Colonic mucosa (tissue), 4 donors: ENCODE data around the gene SESTD1. TPM values are rescaled to one million over a fixed set of nuclear protein-coding genes. Genes with fewer than 3 reads are reported as not detected.

Experiments used
- DNase-seq: peaks from one replicate; pipeline ENCODE4 v3.0.0-alpha.2; 2020
- H3K27ac ChIP-seq: fragments of 200-600 bp; one replicate; pipeline ENCODE4 v1.8.0; 2021
- H3K27me3 ChIP-seq: fragments of 200-600 bp; one replicate; pipeline ENCODE4 v1.8.0; 2021
- H3K36me3 ChIP-seq: fragments of 200-600 bp; one replicate; pipeline ENCODE4 v1.8.0; 2021
- H3K4me1 ChIP-seq: fragments of 200-600 bp; one replicate; pipeline ENCODE4 v1.8.0; 2021; ENCODE audit warnings: mild to moderate bottlenecking
- H3K4me3 ChIP-seq: fragments of 200-600 bp; one replicate; pipeline ENCODE4 v1.8.0; 2021
- H3K9ac ChIP-seq, 2 donors: one replicate each; pipeline ENCODE4 v1.7.0; 2013; ENCODE audit warnings: control low read depth in 2 of 2, low read depth in 2 of 2, low read length in 2 of 2
- H3K9me3 ChIP-seq: fragments of 200-600 bp; one replicate; pipeline ENCODE4 v1.8.0; 2021
- intact Hi-C: fragments of 100-400 bp; cut with DNase I; formaldehyde crosslinking; loops from one replicate; pipeline ENCODE4 v1.14.1; 2022
- total RNA-seq, 2 donors: library from RNA; stranded (reverse); fragmentation: NEBNext Ultra II Directional in 1 of 2; extraction: Animal tissue kit (Norgen Biotek cat#: 25700) in 1 of 2; gene quantifications; one replicate each; pipeline ENCODE4 v1.2.1, GENCODE V29; 2021
- TF ChIP-seq, protein P1 (sequence below): fragments of 200-600 bp; IDR thresholded peaks from one replicate; pipeline ENCODE4 v1.8.0; 2022; ENCODE audit warnings: antibody characterized with exemption, mild to moderate bottlenecking
- donor health status: healthy.
- donor health status: DM: no; HTN: no; CAD: no.
- donor health status: DM: no; HTN: no; CAD: no.

SESTD1 gene
- total RNA-seq, 2 donors from 2014 or later, result 25.5 to 41.3 TPM

DNA sequence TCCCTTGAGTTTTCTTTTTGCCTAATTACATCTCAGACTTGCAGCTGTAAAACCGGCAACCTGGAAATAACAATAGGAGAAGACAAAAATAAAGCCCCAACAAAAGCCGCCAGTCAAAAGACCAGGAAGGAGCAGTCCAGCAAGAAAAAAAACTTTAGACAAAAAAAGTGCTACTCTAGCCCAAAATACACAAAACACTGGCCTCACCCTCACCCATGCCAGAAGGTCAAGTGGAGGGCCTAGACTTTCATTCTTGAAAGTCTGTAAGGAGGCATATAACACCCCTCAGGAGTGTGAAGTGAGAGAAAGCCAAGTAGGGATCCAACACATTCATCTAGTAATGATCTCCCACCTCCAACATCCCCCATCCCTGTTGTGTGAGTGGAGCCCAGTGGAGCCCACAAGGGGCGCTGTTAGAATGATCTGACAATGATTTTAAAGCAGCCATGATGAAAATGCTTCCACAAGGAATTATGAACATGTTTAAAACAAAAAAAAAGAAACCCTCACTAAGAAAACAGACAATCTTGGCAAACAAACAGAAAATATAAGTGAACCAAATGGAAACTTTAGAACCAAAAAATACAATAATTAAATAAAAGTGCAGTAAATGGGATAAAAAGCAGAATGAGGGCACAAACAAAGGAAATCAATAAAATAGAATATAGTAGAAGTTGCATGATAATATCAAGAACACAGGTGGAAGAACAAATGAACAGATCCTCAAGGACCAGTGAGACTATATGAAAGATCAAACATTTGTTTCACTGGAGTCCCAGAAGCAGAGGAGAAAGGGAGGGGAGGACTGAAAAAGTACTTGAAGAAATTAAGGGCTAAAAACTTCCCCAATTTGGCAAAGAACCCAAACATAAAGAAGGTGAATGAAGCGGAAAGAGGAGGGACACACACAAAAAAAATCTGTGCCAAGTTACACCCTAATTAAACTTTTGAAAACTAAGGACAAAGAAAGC is 23.9 kb downstream of the SESTD1 start:
- no peak overlapping the region for H3K4me3 ChIP-seq
- no peaks in the 10 kb centered on the region for H3K36me3 ChIP-seq
- no peak for DNase-seq
- no peaks in the 10 kb centered on the region for H3K27me3 ChIP-seq
- H3K9ac ChIP-seq, result no peak overlapping the region
- TF ChIP-seq, protein P1, sequence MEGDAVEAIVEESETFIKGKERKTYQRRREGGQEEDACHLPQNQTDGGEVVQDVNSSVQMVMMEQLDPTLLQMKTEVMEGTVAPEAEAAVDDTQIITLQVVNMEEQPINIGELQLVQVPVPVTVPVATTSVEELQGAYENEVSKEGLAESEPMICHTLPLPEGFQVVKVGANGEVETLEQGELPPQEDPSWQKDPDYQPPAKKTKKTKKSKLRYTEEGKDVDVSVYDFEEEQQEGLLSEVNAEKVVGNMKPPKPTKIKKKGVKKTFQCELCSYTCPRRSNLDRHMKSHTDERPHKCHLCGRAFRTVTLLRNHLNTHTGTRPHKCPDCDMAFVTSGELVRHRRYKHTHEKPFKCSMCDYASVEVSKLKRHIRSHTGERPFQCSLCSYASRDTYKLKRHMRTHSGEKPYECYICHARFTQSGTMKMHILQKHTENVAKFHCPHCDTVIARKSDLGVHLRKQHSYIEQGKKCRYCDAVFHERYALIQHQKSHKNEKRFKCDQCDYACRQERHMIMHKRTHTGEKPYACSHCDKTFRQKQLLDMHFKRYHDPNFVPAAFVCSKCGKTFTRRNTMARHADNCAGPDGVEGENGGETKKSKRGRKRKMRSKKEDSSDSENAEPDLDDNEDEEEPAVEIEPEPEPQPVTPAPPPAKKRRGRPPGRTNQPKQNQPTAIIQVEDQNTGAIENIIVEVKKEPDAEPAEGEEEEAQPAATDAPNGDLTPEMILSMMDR, result no peak
- no peaks in the 10 kb centered on the region for H3K9me3 ChIP-seq
- peaks cover 15% of the 10 kb centered on the region for H3K4me1 ChIP-seq
- H3K27ac ChIP-seq, result no peak overlapping the region
- intact Hi-C loops, result no loop called here

DNA sequence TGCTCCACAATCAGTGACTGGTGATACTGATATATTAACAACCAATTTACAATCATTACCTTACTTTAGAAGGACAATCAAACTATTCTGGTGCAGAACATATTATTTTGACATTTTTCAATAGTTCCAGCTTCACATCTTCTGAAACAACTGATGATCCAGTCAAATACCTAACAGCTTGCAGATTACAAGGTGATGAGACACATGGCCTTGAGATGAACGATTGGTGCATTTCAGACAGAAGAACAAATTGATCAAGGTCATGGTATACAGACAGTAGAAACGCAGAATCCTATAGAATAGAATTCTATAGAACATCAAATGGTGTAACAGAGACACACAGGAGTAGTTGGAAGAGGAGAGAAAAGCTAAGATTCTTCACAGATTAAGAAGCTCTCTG is 24.8 kb downstream of the SESTD1 start:
- TF ChIP-seq, protein P1, result no peak
- no peak overlapping the region for H3K9ac ChIP-seq
- no peaks in the 10 kb centered on the region for H3K9me3 ChIP-seq
- no peak for DNase-seq
- no peaks in the 10 kb centered on the region for H3K27me3 ChIP-seq
- intact Hi-C loops, result no loop called here
- H3K27ac ChIP-seq, result no peak overlapping the region
- H3K36me3 ChIP-seq, result no peaks in the 10 kb centered on the region
- H3K4me3 ChIP-seq, result no peak overlapping the region
- peaks cover 15% of the 10 kb centered on the region for H3K4me1 ChIP-seq

DNA sequence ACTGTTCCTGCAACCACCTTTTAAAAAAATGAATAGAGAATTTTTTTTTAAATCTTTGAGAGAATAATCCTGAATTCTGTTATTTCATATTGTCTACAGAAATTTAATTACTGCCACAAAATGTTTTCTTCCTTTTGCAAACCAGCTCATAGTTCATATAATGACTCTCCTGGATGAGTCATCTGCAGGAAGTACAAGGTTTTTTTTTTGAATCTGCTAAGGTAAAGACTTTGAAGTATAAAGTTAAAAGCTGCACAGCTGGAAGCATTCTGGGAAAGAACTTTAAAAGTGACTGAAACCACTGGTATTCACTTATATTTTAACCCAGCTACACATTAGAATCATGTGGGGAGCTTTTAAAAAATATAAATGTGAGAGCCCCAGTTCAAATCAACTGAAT is 25.4 kb downstream of the SESTD1 start:
- TF ChIP-seq, protein P1, result no peak
- no peaks in the 10 kb centered on the region for H3K36me3 ChIP-seq
- intact Hi-C loops, result no loop called here
- H3K4me1 ChIP-seq, result peaks cover 15% of the 10 kb centered on the region
- no peak overlapping the region for H3K9ac ChIP-seq
- no peaks in the 10 kb centered on the region for H3K27me3 ChIP-seq
- no peak for DNase-seq
- H3K9me3 ChIP-seq, result no peaks in the 10 kb centered on the region
- peak overlapping the region; percentile 36 for H3K27ac ChIP-seq
- H3K4me3 ChIP-seq, result no peak overlapping the region

DNA sequence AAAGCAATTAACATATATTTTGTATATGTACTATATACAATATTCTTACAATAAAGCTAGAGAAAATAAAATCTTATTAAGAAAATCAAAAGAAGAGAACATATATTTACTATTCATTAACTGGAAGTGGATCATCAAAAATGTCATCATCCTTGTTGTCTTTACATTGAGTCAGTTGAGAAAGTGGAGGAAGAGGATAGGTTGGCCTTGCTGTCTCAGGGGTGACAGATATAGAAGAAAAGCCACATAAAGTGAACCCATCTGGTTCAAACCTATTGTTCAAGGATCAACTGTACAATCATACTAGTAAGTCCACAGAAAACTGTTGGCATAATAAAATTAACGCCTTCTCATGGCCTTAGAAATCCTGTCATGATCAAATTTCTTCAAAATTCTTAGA is 26.6 kb downstream of the SESTD1 start:
- TF ChIP-seq, protein P1, result no peak
- Histone ChIP-seq H3K27ac (no peak overlapping the region), H3K36me3 (no peaks in the 10 kb centered on the region), H3K4me3 (no peak overlapping the region), H3K27me3 (no peaks in the 10 kb centered on the region), H3K9me3 (no peaks in the 10 kb centered on the region), H3K9ac (no peak overlapping the region), H3K4me1 (peaks cover 15% of the 10 kb centered on the region)
- intact Hi-C loops, result no loop called here
- DNase-seq, result no peak

DNA sequence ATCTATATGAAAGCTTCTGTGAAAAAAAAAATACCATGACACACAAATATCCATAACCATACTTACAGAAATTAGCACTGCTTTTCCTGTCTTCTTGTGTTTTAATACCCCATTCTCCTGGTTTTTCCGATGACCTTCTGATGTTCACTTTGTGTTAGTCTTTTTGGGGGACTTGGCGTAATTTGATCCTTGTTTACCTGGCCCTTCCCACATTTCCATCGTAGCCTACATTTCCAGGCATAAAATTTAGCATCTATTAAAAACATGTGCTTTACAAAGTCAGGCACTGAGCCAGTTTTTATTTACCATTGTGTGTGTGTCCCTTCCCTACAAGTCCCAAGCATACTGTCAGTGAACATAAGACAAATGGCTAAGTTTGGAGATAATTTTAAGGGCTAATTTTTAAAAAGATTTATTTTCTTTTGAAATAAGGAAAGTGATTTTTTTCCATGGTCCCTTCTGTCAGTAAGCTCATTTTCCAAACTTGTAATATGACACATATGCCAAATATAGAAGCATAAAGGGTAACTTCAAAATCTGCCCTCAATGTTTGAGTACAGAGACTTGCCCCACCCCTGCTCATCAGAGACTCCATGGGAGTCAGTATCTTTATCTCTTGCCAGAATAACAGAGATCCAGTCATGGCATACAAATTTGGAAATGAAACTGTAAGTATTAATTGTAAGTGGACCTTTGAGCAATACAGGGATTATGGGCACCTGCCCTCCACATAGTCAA is 27.3 kb downstream of the SESTD1 start:
- H3K36me3 ChIP-seq, result no peaks in the 10 kb centered on the region
- H3K4me1 ChIP-seq, result peaks cover 15% of the 10 kb centered on the region
- no peak overlapping the region for H3K4me3 ChIP-seq
- TF ChIP-seq, protein P1, result no peak
- H3K27ac ChIP-seq, result no peak overlapping the region
- no peak overlapping the region for H3K9ac ChIP-seq
- intact Hi-C loops, result no loop called here
- no peaks in the 10 kb centered on the region for H3K9me3 ChIP-seq
- no peak for DNase-seq
- no peaks in the 10 kb centered on the region for H3K27me3 ChIP-seq
